ENCODE measurements around the gene STK4. TPM values are rescaled to one million over a fixed set of nuclear protein-coding genes. Genes with fewer than 3 reads are reported as not detected.

The STK4 gene
- total and polyA plus RNA-seq, 2 of the 4 experiments (the other 2 are of a cell fraction): 10.2 to 22.2 TPM

GRCh38 chr20:45037635-45038034, 71.3 kb downstream of the STK4 start:
- Histone ChIP-seq H3K9ac (ENCODE audit: low read depth, low read length) (no peak overlapping the region), H2BK120ac (ENCODE audit: low read depth, low read length) (no peak overlapping the region), H3K4me3 (ENCODE audit: insufficient read depth, low read depth, low read length) (no peak overlapping the region), H4K20me1 (ENCODE audit: insufficient read depth, low read length) (no peaks in the 10 kb centered on the region), H4K8ac (ENCODE audit: low read depth in 2 of 2, low read length in 2 of 2) (no peak overlapping the region), H3K27me3 (ENCODE audit: control insufficient read depth, insufficient read depth, low read length) (no peaks in the 10 kb centered on the region), H3K36me3 (ENCODE audit: control insufficient read depth, insufficient read depth, low read length) (no peaks in the 10 kb centered on the region), H3K79me1 (ENCODE audit: low read depth in 1 of 2, low read length in 2 of 2) (peaks cover 2 to 23% of the 10 kb centered on the region in 2 experiments; a peak in 3 of 4 replicates), H3K9me1 (ENCODE audit: insufficient read depth, low read length) (no peaks in the 10 kb centered on the region), H4K91ac (ENCODE audit: insufficient read depth, low read depth, low read length) (no peak overlapping the region), H3K18ac (ENCODE audit: low read depth, low read length) (no peak overlapping the region), H2BK5ac (ENCODE audit: low read depth, low read length, poor library complexity, severe bottlenecking) (no peak overlapping the region), H3K4me1 (ENCODE audit: control insufficient read depth, insufficient read depth, low read length) (peaks cover 13% of the 10 kb centered on the region; the same call in 1 of the 2 replicates), H3K14ac (replicated peaks; ENCODE audit: low read depth, low read length) (no peak overlapping the region), H3K23ac (ENCODE audit: low read depth, low read length) (no peak overlapping the region), H3K56ac (ENCODE audit: extremely low read depth, insufficient read depth, low read length) (no peak overlapping the region), H3K4me2 (ENCODE audit: low read depth, low read length) (no peak overlapping the region), H3K4ac (ENCODE audit: low read depth, low read length) (no peak overlapping the region), H2BK15ac (ENCODE audit: low read depth, low read length) (no peak overlapping the region), H3K27ac (ENCODE audit: insufficient read depth, low read length) (no peak overlapping the region), H2BK20ac (ENCODE audit: low read depth, low read length) (no peak overlapping the region), H3K9me3 (ENCODE audit: control insufficient read depth, insufficient read depth, low read length) (no peaks in the 10 kb centered on the region), H4K5ac (ENCODE audit: low read depth, low read length) (no peak overlapping the region), H2AFZ (replicated peaks; ENCODE audit: low read length, poor library complexity) (no peak overlapping the region), H2AK5ac (ENCODE audit: low read depth, low read length) (no peak overlapping the region), H2AK9ac (replicated peaks; ENCODE audit: low read depth, low read length, poor library complexity) (no peak overlapping the region)
- intact Hi-C loops (cut with micrococcal nuclease): loop anchor here (2.0 kb wide), 1 partner anchor 21 kb away; no protein-coding TSS in a partner anchor
- ATAC-seq (ENCODE audit: low read depth): no peak
- DNase-seq: no peak
- TF ChIP-seq SMC3 (IDR thresholded peaks at IDR 0.05; ENCODE audit: low read depth, low read length) (no peak), NFE2L2 (IDR thresholded peaks at IDR 0.05; ENCODE audit: low read depth, low read length) (no peak), CEBPB (IDR thresholded peaks at IDR 0.05; ENCODE audit: low read depth, low read length) (no peak), RAD21 (IDR thresholded peaks at IDR 0.05; ENCODE audit: low read length) (no peak)
- CTCF ChIA-PET: interaction anchor here (2.2 to 2.6 kb wide), 2 partner anchors 13 to 58 kb away, joined by 5 to 15 read pairs; no protein-coding TSS in a partner anchor
- in situ Hi-C loops (cut with MboI; ENCODE audit: low sequenced_read_pairs): loop anchor here (25.0 kb wide), 1 partner anchor 750 kb away; the partner anchor contains the start of genes DNTTIP1 and WFDC3
- dilution Hi-C loops (cut with HindIII; ENCODE audit: low sequenced_read_pairs, unreplicated experiment): no loop called here
- POLR2A ChIA-PET (ENCODE audit: unreplicated experiment): no interaction called here
- no CpG with 5 or more reads among the region's 2 CpGs for WGBS, 2 experiments (ENCODE audit: extremely low coverage in 2 of 2, insufficient read length in 1 of 2)
- no TSS peak for BruUV-seq (replicated peaks)
